GM21529 (cell line): ENCODE data around the gene RHOF.

Experiments used
- ATAC-seq: cut with Tn5 transposase; IDR thresholded peaks from one replicate; pipeline ENCODE4 v1.9.1; 2021; ENCODE audit not compliant: unreplicated experiment

The RHOF gene

GRCh38 chr12:121793440-121793837, at the start of gene RHOF:
Gene RHOF, minus strand, starts transcription at chr12:121793688. Its CDS starts 55 bp downstream, at chr12:121793633.
- ATAC-seq: no peak

GRCh38 chr12:121839993-121840761, 46.7 kb upstream of the RHOF start:
- no peak for ATAC-seq

GRCh38 chr12:121839106-121839992, 45.9 kb upstream of the RHOF start:
- peak; percentile 92 for ATAC-seq

- no peak for ATAC-seq
These were observed 44.6 kb upstream of the RHOF start for GRCh38 chr12:121838126-121838525.

GRCh38 chr12:121837680-121838079, 44.2 kb upstream of the RHOF start:
- no peak for ATAC-seq

- no peak for ATAC-seq
These were observed 38.2 kb upstream of the RHOF start for GRCh38 chr12:121831571-121832245.

GRCh38 chr12:121830588-121831265, 37.2 kb upstream of the RHOF start:
- ATAC-seq: no peak

GRCh38 chr12:121830134-121830533, 36.6 kb upstream of the RHOF start:
- ATAC-seq: no peak

GRCh38 chr12:121829250-121829918, 35.9 kb upstream of the RHOF start:
- no peak for ATAC-seq

- no peak for ATAC-seq
These were observed 35.3 kb upstream of the RHOF start for GRCh38 chr12:121828826-121829225.

GRCh38 chr12:121828306-121828705, 34.8 kb upstream of the RHOF start:
- no peak for ATAC-seq

GRCh38 chr12:121827351-121828099, 34.0 kb upstream of the RHOF start:
- no peak for ATAC-seq

- no peak for ATAC-seq
These were observed 33.0 kb upstream of the RHOF start for GRCh38 chr12:121826318-121827150.

- no peak for ATAC-seq
These were observed 31.6 kb upstream of the RHOF start for GRCh38 chr12:121825041-121825523.

- ATAC-seq: no peak
These were observed 30.2 kb upstream of the RHOF start for GRCh38 chr12:121823727-121824115.

GRCh38 chr12:121823101-121823726, 29.7 kb upstream of the RHOF start:
- ATAC-seq: no peak

GRCh38 chr12:121822393-121823100, 29.1 kb upstream of the RHOF start:
- no peak for ATAC-seq

GRCh38 chr12:121820056-121820455, 26.6 kb upstream of the RHOF start:
- no peak for ATAC-seq
